ENCODE data around the gene KDM7A. TPM values are rescaled to one million over a fixed set of nuclear protein-coding genes. Genes with fewer than 3 reads are reported as not detected.
"Not testable (repeated sequence)": the region's sequence is repeated elsewhere in the genome, so short reads cannot be mapped to it uniquely, and the experiment has no call there.

KDM7A gene
- total RNA-seq, 4 donors from 2014 or later, result 38.0 to 59.3 (median 38.8) TPM

DNA sequence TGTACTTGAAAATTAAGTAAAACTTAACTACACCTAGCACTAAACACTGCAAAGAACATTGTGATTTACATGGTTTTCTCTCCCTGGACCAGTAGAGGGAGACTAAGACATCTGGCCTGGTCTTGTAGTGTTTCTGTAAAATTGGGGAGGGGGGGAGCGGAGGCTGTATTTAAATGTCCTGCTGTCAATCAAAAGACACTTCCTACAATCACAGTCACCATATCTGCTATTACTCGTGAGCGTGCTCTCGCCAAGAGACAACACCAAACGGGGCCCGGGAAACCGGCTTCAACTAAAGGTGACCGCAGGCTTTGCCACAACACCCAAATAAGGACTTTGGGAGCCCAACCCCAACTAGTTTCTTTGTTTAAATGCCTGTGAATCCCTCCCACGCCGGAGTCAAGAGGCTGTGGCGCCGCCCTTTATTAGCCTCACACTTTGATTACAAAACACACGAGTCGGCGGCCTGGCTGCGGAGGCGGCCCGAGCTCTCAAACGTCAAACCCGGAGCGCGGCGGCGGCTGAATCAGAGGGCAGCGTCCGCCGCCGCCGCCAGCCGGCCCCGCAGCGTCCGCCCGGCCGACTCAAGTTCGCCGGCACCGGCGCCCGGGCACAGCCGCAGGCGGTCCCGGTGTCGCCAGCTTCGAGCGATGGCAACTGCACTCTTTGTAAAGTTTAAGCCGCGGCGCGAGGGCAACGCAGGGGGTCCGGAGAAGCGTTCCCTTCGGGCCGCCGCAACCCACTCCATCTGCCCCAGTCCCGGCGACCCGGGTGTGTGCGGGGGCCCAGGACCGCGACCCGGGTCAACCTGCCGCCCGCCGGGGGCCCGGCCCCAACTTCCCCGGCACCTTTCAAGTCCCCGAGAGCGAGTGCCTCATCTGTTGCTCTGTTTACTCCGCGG lies 1.3 kb downstream of the KDM7A start:
- no peaks in the 10 kb centered on the region for H3K9me3 ChIP-seq
- no peaks in the 10 kb centered on the region for H3K36me3 ChIP-seq
- H3K27ac ChIP-seq, result peak overlapping the region; percentile 99 to 100 (median 100)
- H3K27me3 ChIP-seq, result no peaks in the 10 kb centered on the region
- H3K4me1 ChIP-seq, result peaks cover 0 to 39% (median 0%) of the 10 kb centered on the region in 4 donors
- peak overlapping the region; percentile 78 to 99 (median 98) for H3K4me3 ChIP-seq
- peak; percentile 92 to 97 (median 97) for DNase-seq
- TF ChIP-seq POLR2A (IDR thresholded peaks at IDR 0.05), result peak; percentile 97 to 98
- TF ChIP-seq, protein P1, sequence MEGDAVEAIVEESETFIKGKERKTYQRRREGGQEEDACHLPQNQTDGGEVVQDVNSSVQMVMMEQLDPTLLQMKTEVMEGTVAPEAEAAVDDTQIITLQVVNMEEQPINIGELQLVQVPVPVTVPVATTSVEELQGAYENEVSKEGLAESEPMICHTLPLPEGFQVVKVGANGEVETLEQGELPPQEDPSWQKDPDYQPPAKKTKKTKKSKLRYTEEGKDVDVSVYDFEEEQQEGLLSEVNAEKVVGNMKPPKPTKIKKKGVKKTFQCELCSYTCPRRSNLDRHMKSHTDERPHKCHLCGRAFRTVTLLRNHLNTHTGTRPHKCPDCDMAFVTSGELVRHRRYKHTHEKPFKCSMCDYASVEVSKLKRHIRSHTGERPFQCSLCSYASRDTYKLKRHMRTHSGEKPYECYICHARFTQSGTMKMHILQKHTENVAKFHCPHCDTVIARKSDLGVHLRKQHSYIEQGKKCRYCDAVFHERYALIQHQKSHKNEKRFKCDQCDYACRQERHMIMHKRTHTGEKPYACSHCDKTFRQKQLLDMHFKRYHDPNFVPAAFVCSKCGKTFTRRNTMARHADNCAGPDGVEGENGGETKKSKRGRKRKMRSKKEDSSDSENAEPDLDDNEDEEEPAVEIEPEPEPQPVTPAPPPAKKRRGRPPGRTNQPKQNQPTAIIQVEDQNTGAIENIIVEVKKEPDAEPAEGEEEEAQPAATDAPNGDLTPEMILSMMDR (IDR thresholded peaks at IDR 0.05), result peak; percentile 51 to 95 (median 90)

DNA sequence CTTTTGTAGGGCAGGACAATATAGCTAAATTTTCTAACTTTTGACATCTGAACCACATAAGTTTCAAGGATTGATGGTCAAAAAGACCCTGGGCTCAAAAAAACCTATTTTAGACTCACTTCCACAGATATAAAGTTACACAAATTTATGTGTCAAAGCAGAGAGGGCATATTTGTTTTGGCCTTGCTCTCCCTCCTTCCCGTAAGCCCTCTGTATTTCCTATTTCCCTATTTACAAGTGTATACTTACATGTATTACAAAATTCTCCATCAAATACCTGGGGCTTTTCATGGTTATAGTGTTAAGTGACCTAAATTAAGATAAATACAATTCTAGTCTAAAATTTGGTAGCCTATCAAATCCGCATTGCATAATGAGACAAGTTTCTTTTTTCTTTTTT lies 2.6 kb downstream of the KDM7A start:
- Histone ChIP-seq H3K4me1 (peaks cover 0 to 42% (median 0%) of the 10 kb centered on the region in 4 donors), H3K27me3 (no peaks in the 10 kb centered on the region), H3K9me3 (no peaks in the 10 kb centered on the region), H3K27ac (no peak overlapping the region), H3K4me3 (no peak overlapping the region), H3K36me3 (no peaks in the 10 kb centered on the region)
- TF ChIP-seq, protein P1 (IDR thresholded peaks at IDR 0.05), result no peak
- no peak for TF ChIP-seq POLR2A (IDR thresholded peaks at IDR 0.05)
- DNase-seq, result no peak

DNA sequence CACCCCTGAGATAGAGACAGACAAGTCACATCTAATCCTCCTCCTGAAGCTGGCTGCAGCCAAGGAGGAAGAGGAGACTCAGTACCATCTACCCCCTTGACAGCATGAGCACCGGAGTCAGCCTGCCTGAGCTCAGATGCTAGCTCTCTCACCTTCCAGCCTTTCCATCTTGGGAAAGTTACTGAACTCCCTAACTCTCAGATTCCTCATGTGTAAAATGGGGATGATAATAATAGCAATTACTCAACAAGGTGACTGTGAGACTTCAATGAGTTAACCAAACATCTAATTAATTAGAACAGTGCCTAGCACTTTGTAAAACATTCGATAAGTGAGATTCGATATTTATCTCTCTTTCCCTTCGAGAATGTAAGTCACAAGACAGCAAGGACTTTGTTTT lies 6.4 kb downstream of the KDM7A start:
- Histone ChIP-seq H3K27me3 (no peaks in the 10 kb centered on the region), H3K9me3 (no peaks in the 10 kb centered on the region), H3K36me3 (no peaks in the 10 kb centered on the region), H3K27ac (no peak overlapping the region), H3K4me1 (peaks cover 0 to 39% (median 0%) of the 10 kb centered on the region in 4 donors), H3K4me3 (no peak overlapping the region)
- TF ChIP-seq POLR2A (IDR thresholded peaks at IDR 0.05), result no peak
- TF ChIP-seq, protein P1 (IDR thresholded peaks at IDR 0.05), result no peak
- DNase-seq, result no peak

DNA sequence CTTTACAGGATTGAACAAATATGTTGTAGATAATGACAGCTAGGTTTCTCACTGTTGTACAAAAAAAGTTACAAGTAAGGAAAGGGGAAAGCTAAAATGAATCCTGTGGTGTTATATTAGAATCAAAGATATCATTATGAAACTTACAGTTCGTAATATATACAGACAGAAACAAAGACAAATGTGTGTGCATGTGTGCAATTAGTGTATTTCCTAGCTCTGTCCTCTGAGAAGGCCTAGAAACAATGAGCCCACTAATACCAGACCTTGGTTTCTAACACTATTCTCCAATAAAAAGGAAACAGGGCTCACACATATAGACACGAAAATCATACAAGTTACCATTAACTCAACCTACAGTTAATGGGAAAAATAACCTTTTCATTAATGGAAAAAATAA lies 8.0 kb downstream of the KDM7A start:
- Histone ChIP-seq H3K27ac (no peak overlapping the region), H3K36me3 (no peaks in the 10 kb centered on the region), H3K4me3 (no peak overlapping the region), H3K4me1 (peaks cover 0 to 34% (median 0%) of the 10 kb centered on the region in 4 donors), H3K9me3 (no peaks in the 10 kb centered on the region), H3K27me3 (no peaks in the 10 kb centered on the region)
- no peak for TF ChIP-seq POLR2A (IDR thresholded peaks at IDR 0.05)
- TF ChIP-seq, protein P1 (IDR thresholded peaks at IDR 0.05), result no peak
- no peak for DNase-seq

DNA sequence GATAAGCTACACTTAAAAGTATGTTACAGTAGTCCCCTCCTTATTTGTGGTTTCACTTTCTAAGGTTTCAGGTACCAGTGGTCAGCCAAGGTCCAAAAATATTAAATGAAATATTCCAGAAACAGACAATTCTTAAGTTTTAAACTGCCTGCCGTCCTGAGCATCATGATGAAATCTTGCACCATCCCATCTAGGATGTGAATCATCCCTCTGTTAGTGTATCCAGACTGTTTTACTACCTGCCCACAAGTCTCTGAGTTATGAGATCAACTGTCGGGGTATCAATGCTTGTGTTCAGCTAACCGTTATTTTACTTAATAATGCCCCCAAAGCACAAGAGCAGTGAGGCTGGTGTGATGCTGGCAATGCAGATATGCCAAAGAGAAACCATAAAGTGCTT lies 11.4 kb downstream of the KDM7A start:
- H3K4me3 ChIP-seq, result no peak overlapping the region
- no peak for DNase-seq
- no peaks in the 10 kb centered on the region for H3K36me3 ChIP-seq
- no peak for TF ChIP-seq POLR2A (IDR thresholded peaks at IDR 0.05)
- TF ChIP-seq, protein P1 (IDR thresholded peaks at IDR 0.05), result no peak
- H3K9me3 ChIP-seq, result no peaks in the 10 kb centered on the region
- H3K27ac ChIP-seq, result no peak overlapping the region
- H3K27me3 ChIP-seq, result no peaks in the 10 kb centered on the region
- peaks cover 0 to 29% (median 0%) of the 10 kb centered on the region in 4 donors for H3K4me1 ChIP-seq

DNA sequence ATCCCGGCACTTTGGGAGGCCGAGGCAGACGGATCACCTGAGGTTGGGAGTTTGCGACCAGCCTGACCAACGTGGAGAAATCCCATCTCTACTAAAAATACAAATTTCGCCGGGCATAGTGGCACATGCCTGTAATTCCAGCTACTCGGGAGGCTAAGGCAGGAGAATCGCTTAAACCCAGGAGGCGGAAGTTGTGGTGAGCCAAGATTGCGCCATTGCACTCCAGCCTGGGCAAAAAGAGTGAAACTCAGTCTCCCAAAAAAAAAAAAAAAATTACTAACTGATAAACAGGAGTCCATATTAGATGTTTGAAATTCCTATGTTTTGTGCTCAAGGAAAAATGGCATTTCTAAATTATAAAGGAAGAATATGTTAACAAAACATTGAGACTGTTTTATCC lies 14.7 kb downstream of the KDM7A start:
- H3K27me3 ChIP-seq, H3K9me3 ChIP-seq, H3K4me3 ChIP-seq, H3K27ac ChIP-seq, H3K36me3 ChIP-seq, DNase-seq: not testable (repeated sequence)
- H3K4me1 ChIP-seq, result peaks cover 0 to 31% (median 0%) of the 10 kb centered on the region in 4 donors

All from Peyer's patch (tissue), 4 donors.